ENCODE data around the gene CDR2.
"Not testable (repeated sequence)": the region's sequence is repeated elsewhere in the genome, so short reads cannot be mapped to it uniquely, and the experiment has no call there.

CDR2 gene

DNA sequence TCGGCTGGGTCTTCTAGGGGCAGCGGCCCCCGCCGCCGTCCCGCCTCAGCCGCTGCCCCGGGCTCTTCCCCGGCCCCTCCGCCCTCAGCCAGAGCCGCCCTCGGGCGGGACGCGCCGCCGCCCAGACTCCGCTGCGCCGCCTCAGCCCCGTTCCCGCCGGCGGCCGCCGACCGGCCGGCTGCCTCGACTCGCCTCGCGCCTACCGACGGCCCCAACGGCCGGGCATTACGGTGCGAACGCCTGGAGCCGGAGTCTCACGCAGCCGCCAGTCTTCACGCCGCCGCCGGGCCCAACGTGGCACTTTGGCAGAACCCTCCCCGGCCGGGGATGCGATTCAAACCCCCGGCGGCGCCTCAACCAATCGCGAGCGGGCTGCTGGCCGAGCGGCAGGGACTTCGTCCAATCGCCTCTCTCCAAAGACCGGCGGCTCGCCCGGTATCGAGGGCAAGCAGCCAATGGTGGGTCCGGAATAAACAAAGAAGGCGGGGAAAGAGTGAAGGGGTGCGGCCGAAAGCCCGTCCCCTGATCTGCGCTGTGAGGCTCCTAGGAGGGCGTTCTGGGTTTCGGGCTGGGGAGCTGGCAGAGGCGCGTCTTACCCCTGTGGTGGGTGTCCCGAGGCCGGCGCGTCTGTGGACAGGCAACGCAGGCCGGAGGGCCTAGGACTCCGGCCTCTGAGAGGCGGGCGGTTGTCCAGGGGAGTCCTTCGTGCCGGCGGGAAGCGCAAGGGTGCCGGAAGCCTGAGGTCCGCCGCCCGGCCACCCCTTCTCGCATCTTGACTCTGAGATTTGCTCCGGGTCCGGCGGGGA is at the start of gene CDR2:
Gene CDR2, minus strand, starts transcription at position 309 of the 806 bp plus-strand sequence. CDS start 310 bp downstream, outside the sequence.
- DNase-seq (ENCODE audit: low spot score), result peak; percentile 95

DNA sequence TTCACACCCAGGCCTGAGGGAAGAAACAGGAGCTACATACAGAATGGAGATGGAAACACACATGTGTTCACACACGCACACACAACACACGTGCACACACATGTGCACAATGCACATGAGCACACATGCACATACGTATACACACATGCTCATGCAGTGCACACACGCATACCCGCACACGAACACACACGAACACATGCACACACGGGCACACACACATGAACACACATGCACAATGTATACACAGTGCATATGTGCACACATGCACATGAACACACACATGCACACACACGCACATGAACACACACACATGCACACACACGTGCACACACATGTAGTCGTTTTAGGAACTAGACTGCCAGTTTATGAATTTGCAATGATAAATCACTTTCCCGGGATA is 49.3 kb upstream of the CDR2 start:
- DNase-seq (ENCODE audit: low spot score), result no peak

DNA sequence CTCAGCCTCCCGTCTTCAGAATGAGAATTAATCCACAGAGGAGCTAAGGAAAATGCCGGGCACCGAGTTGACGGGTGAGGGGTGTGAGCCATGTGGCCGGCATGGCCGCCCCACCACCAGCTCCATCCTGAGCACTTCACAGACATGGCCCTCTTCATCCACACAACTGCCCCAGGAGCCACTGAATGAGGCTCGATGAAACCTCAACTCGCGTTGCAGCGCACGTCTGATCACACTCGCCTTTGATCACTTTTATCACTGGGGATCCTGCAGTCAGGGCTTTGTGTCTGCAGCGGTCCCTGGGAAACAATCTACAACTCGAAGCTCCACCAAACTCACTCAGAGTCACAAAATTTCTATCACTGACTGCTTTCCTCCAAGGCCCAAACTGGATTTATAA is 46.7 kb upstream of the CDR2 start:
- no peak for DNase-seq (ENCODE audit: low spot score)

DNA sequence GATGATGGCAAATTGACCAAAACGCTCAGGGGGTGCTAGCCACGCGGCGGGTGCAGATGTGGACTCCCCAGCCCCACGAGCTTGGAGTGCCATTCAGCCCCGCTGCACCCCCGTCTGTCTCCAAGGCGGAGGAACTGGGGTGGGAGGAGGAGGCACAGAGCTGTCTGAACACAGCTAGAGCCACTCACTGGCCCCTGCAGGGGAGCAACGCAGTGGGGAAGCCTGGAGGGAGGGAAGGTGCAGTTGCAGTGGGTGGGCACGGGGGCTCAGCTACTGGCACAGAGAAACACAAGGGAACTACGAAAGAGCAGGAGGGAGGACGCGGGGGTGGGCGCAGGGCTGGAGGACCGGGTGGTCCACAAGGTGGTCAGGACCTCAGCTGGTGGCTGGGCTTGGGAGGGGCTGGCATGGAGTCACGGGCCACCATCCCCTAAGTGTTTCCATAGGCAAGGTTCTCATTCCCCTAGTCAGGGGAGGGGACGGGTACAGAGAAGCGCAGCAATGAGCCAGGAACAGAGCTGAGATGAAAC is 46.3 kb upstream of the CDR2 start:
- no peak for DNase-seq (ENCODE audit: low spot score)

DNA sequence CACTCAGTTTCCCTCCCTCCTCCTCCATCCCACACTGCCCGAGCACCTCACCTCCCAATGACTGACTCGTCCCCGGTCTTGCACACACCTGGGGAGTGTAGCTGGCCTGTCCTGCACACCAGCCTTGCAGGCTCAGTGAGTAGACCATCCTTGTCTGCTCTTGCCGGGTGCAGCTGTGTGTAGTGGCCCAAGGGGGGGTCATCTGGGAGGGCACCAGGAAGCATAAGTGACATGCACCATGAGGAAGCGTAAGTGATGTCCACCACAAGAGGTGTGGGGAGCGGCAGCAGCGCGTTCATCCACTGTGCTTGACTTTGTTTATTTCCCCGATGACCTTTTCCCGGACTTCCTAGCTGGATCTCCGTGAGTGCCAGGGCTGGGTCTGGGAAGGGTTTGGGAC is 45.5 kb upstream of the CDR2 start:
- no peak for DNase-seq (ENCODE audit: low spot score)

DNA sequence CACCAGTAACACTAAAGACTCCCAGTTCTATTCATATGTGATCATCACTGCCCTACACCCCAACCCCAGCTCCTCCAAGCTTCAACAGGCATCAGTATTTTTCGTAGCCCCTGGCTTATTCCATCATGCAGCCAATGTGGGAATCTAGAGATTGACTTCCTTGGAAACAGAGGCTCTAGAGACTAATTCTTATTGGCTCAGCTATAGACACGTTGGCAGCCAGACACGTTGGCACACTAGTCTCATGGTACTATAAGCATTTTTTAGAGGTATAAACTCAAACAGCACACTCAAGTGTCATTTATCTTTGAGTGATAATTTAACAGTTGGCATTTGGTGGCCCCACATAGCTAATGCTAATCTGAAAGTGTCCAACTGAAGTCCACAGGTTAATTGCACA is 44.4 kb upstream of the CDR2 start:
- no peak for DNase-seq (ENCODE audit: low spot score)

DNA sequence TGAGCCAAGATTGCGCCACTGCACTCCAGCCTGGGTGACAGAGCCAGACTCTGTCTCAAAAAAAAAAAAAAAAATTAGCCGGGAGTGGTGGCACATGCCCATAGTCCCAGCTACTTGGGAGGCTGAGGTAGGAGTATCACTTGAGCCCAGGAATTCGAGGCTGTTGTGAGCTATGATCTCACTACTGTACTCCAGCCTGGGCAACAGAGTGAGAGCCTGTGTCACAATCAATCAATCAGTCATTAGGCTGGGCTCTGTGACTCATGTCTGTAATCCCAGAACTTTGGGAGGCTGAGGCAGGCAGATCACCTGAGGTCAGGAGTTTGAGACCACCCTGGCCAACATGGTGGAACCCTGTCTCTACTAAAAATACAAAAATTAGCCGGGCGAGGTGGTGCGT is 43.4 kb upstream of the CDR2 start:
- DNase-seq (ENCODE audit: low spot score), result not testable (repeated sequence)

DNA sequence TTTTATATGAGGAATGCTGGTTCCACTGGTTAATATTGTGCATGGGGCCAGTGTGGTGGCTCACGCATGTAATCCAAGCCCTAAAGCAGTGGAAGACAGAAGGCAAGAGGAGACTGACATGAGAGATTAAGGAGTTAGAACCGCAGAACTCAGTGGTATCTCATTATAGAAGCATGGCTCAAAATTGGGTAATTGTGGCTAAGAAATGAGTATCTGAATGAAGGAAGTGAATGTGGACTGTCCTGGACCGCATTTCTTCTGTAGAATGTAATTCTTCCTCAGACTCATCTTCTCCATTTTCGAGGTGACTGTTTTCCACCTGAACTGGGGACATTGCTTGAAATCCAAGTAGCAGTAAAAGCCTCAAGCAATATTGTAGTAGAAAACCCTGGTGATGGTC is 42.6 kb upstream of the CDR2 start:
- no peak for DNase-seq (ENCODE audit: low spot score)

DNA sequence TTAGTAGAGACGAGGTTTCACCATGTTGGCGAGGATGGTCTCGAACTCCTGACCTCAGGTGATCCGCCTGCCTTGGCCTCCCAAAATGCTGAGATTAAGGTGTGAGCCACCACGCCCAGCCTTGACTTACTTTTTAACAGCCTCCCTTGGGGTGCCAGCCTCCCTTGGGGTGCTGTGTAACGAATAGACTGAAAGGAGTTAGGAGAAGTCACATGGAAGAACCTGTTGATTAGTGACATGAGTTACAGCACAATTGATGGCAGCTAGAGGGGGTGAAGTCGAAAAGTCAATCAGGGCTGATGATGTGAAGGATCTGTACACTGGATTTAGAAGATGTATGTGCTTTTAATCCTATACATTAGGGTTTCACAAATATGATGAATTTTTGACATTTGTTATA is 39.4 kb upstream of the CDR2 start:
- DNase-seq (ENCODE audit: low spot score), result no peak

DNA sequence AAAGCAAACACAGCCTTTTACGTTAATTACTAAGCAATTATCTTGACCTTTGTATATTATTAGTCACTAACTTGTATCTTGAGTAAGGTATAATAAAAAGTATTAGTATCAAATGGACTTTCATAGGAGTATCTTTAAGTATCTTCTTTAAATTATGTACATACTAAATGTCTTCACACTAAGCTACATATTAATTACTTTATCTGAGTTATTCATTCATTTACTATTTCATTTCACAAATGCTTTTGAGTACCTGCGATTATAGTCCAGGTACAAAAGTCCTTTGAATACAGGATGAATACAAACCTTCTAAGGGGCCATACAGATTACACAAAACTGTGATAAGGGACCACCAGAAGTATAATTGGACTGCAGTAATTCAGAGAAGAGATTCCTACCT is 33.1 kb upstream of the CDR2 start:
- no peak for DNase-seq (ENCODE audit: low spot score)

DNA sequence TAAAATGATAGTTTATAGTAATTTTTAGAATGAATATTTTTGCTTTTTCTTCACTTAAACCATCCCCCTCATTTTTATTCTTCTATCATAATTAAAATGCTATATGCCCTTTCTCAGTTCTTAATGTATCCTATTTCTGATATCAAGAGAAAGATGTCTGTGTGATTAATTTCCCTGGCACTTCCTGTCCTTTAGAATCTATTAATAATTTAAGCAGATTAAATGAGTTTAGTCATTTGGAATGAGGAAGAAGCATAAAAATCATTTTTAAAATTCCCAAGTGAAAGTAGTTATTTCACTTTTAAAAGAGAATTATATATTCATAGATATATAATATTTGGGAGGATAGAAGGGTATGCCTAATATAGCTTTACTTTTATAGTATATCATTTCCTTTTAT is 27.8 kb upstream of the CDR2 start:
- no peak for DNase-seq (ENCODE audit: low spot score)

DNA sequence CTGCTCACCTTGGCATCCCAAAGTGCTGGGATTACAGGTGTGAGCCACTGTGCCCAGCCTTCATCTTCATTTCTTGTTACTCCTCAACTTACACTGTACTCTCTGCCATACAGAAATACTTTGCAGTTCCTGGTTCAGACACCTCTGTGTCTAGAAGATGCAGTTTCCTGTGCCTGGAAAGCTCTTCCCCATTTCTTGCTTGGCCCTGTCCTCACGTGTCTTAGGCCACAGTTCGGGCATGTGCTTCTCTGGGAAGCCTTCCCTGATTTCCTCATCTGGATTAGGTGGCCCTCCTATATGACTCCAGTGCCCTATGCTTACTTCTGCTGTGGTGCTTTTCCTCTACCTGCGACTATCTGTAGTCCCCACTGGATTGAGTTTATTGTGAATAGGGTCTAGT is 26.5 kb upstream of the CDR2 start:
- peak; percentile 8 for DNase-seq (ENCODE audit: low spot score)

DNA sequence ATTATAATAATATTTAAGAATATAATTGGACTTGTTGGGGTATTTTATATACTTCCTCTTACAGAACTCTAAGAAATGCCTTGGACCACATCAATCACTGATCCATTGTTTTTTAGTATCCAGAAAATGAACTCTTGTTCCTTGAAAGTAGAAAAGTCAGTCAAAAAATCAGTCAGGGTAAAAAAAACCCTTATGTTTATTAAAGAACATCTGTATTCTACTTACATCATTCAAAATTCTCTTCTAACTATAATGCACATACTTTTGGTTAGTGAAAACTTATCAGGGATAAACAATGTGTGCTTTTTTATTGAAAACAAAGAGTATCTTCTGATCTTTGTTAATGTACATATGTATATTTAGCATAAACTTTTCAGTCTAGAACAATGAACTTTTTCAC is 23.5 kb upstream of the CDR2 start:
- no peak for DNase-seq (ENCODE audit: low spot score)

DNA sequence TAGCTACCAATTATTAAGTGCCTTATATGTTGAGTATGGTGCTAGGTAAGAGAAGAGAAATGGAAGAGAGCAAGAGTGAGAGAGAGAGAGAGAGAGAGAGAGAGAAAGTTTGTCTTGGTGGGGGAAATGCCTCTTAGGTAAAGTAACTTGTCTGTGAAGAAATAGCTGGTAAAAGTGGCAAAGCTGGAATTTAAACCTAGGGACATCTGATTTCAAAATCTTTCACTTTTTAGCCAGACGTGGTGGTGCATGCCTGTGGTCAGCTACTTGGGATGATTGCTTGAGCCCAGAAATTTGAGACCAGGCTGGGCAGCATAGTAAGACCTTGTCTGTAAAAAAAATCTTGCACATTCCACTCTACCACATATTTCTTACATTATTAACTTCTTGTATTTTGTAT is 23.0 kb upstream of the CDR2 start:
- DNase-seq (ENCODE audit: low spot score), result no peak

DNA sequence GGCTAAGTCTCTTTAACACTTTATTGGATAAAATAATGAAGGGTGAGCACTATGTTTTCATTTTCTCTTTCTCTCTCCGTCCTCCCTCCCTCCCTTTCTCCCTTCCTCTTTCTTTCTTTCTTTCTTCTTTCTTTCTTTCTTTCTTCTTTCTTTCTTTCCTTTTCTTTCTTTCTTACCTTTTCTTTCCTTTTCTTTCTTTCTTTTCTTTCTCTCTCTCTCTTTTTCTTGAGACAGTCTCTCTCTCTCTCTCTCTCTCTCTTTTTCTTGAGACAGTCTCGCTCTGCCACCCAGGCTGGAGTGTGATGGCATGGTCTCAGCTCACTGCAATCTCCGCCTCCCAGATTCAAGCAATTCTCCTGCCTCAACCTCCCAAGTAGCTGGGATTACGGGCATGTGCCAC is 21.5 kb upstream of the CDR2 start:
- no peak for DNase-seq (ENCODE audit: low spot score)

DNA sequence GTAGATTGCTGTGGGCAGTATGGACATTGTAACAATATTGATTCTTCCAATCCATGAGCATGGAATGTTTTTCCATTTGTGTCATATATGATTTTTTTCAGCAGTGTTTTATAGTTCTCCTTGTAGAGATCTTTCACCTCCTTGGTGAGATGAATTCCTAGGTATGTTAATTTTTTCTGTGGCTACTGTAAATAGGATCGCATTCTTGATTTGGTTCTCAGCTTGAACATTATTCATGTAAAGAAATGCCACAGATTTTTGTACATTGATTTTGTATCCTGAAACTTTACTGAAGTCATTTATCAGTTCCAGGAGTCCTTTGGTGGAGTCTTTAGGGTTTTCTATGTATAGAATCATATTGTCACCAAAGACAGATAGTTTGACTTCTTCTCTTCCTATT is 19.7 kb upstream of the CDR2 start:
- DNase-seq (ENCODE audit: low spot score), result no peak

DNA sequence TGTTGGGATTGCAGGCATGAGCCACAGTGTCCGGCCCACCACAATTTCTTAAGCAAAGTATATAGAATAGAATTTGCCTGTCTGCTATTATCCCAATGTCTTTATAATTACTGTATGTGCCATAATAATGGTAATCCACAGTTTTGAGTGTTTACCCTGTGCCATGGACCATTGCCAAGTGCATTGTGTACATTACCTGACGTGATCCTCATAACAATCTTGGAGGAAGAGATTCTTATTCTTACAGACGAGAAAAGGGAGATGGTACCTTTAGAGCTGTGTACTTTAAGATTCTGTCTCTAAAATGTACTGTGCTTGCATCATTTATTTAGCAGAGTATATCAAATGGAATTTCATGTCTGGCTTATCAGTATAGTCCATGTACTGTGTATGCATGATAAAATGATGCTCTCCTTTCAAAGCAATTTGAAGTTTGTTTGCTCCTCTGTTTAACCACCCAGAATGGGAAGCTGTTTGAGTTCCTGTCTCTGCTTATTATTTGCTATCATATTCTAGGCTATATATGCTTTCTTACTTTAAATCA is 13.8 kb upstream of the CDR2 start:
- DNase-seq (ENCODE audit: low spot score), result no peak

DNA sequence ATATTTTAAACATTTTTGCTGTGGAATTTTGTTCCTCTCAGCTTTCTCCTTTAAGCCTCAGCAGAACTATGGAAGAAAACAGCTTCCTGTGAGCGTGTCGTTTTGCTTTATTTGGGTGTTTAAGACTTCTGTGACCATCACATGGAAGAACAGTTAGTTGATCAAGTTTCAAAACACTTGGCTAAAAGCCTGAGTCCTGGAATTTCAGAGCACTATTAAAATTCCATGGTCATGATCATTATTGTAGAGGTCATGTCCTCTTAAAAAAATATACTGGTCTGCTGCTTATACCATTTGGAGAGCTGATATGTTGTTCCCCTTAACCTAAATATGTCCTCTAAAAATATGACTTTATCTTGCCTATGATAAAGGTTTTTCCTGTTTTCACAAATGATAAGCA is 12.6 kb upstream of the CDR2 start:
- no peak for DNase-seq (ENCODE audit: low spot score)

DNA sequence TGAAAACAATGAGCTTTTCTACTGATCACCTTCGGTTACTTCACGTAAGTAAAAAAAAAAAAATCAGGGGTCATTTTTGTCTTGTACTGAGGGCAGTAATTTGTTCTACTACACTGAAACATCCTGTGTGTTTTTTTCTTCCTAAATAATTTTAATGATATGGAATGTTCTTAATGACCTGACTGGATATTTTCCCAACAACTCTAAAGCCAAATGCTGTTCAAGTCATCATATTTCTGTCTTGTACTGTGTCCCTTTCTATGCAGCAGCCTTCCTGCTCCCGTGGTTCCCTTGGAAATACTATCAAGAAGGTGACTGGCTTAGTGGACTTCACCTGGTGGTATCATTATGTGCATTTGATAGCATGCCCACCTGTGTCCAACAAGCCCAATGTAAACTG is 10.8 kb upstream of the CDR2 start:
- no peak for DNase-seq (ENCODE audit: low spot score)

DNA sequence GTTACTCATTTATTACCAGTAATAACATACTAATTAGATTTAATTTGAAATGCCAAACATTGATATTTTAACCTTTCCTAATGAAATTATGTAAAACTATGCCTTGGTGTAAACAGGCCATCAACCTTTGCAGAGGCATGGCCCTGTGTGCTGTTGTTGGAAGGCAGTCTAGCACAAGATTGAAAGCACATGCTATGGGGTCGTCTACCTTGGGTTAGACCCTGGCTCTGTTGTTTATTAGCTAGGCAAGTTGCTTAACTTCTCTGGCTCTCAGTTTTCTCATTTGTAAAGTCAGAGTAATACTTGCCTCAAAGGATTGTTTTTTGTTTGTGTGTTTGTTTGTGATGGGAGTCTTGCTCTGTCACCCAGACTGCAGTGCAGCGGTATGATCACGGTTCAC is 9.4 kb upstream of the CDR2 start:
- DNase-seq (ENCODE audit: low spot score), result no peak

DNA sequence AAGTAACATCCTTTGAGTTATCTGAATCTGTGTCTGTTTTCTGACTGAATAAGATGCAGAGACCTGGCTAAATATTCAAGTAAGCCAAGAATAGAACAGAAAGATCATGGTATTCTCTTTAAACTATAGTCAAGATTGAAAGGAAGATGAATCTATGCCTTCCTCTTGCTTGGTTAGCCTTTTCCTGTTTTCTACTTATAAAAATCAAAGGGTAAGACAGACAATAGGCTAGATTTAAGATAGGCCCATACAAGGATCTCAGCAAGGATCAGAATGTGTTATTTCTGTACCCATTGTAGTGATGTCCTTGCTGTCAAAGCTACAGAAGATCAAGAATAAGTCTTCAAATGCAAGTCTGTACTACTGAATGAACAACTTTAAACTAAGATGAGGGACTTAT is 7.0 kb upstream of the CDR2 start:
- no peak for DNase-seq (ENCODE audit: low spot score)

DNA sequence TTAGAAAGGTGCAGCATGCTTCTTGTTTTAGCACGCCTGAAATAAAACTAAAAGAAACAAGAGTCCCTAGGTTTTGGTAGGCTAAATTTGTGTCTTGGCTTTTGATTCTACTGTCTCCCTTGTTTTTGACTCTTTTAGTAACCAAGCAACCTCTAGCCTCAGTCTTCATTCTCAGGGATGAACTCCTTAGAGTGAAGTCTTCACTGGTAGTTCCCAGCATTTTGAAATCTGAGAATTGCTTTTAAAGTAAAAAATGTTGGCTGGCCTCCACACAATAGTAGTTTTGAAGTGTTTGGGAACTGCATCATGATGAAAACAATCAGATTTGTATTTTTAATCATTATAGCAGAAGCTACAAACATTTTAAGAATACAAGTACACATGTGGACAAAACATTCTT is 6.1 kb upstream of the CDR2 start:
- DNase-seq (ENCODE audit: low spot score), result no peak

DNA sequence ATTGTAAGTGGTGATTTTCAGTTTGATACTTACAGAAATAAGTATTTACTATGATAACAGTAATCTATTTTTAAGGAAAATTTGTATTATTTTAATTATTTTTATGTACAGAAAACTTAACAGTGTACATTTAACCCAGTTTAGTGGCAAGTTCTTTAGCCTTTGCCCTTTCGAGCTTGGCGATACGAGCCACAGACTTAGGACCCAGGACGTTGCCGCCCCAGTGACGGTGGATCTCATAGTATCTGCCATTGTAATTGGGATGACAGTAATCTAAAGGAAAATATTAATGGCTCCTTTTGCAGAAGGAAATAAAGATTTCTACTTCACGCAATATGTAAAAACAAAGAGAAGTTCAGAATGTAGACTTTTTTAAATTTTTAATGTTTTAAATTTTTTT is 5.2 kb upstream of the CDR2 start:
- DNase-seq (ENCODE audit: low spot score), result no peak

All from pons (tissue), 1 donor.